HEK293 (cell line): ENCODE results near the gene L3MBTL3.

ENCODE experiments used
- CTCF ChIA-PET: fragments of 350-600 bp; formaldehyde crosslinking; extraction: SDS; loops from one replicate; lab custom pipeline; 2021; ENCODE audit warnings: antibody characterized with exemption; lab: Yijun Ruan, JAX
- POLR2A ChIA-PET: fragments of 300-600 bp; formaldehyde crosslinking; extraction: SDS; loops from one replicate; lab custom pipeline; 2020; ENCODE audit warnings: antibody characterized with exemption, inconsistent platforms; lab: Yijun Ruan, JAX
- H3K27ac ChIP-seq: fragments of 200-500 bp; sonication (Bioruptor generic); 2 replicates; pipeline ENCODE4 v1.5.1; 2014; ENCODE audit warnings: low read depth, low read length, control low read depth, inconsistent platforms; ENCODE audit errors: extremely low read depth
- H3K36me3 ChIP-seq, 2 experiments: fragments of 200-500 bp in 1 of 2; sonication (Bioruptor generic) in 1 of 2; 1 replicate in 1 of 2; 2 replicates in 1 of 2; pipeline ENCODE4 v1.5.1; 2014 to 2017; ENCODE audit warnings: inconsistent platforms in 2 of 2, low read length in 2 of 2; ENCODE audit not compliant: control insufficient read depth in 2 of 2, insufficient read depth in 1 of 2
- H3K4me1 ChIP-seq: fragments of 200-500 bp; sonication (Bioruptor generic); 2 replicates; pipeline ENCODE4 v1.5.1; 2014; ENCODE audit warnings: mild to moderate bottlenecking, low read length, inconsistent platforms; ENCODE audit not compliant: control insufficient read depth, insufficient read depth
- H3K4me3 ChIP-seq: 2 replicates; pipeline ENCODE4 v1.5.1; 2011; ENCODE audit warnings: low read depth, mild to moderate bottlenecking, control low read depth, low read length, moderate library complexity
- H3K9me3 ChIP-seq: fragments of 200-500 bp; sonication (Bioruptor generic); 2 replicates; pipeline ENCODE4 v1.5.1; 2014; ENCODE audit warnings: low read depth, low read length, inconsistent platforms; ENCODE audit not compliant: control insufficient read depth, insufficient read depth
- BCL6B ChIP-seq: fragments of 450-650 bp; formaldehyde crosslinking; IDR thresholded peaks from 2 replicates; pipeline ENCODE4 v1.5.1; 2017; ENCODE audit warnings: missing biosample characterization, missing genetic modification characterization
- GLI4 ChIP-seq: fragments of 450-650 bp; formaldehyde crosslinking; IDR thresholded peaks from 2 replicates; pipeline ENCODE4 v1.5.1; 2016; ENCODE audit warnings: missing biosample characterization, missing genetic modification characterization
- HIC1 ChIP-seq: fragments of 450-650 bp; formaldehyde crosslinking; IDR thresholded peaks from 2 replicates; pipeline ENCODE4 v1.5.1; 2016; ENCODE audit warnings: missing biosample characterization, missing genetic modification characterization
- KLF8 ChIP-seq: fragments of 450-650 bp; formaldehyde crosslinking; IDR thresholded peaks from 2 replicates; pipeline ENCODE4 v1.5.1; 2016; ENCODE audit warnings: missing biosample characterization, missing genetic modification characterization
- MYNN ChIP-seq: fragments of 450-650 bp; formaldehyde crosslinking; IDR thresholded peaks from 2 replicates; pipeline ENCODE4 v1.5.1; 2016; ENCODE audit warnings: missing biosample characterization, missing genetic modification characterization, borderline replicate concordance
- MZF1 ChIP-seq: fragments of 450-650 bp; formaldehyde crosslinking; IDR thresholded peaks from 2 replicates; pipeline ENCODE4 v1.5.1; 2017; ENCODE audit warnings: missing biosample characterization, missing genetic modification characterization, borderline replicate concordance
- PATZ1 ChIP-seq: fragments of 450-650 bp; formaldehyde crosslinking; IDR thresholded peaks from 2 replicates; pipeline ENCODE4 v1.5.1; 2016; ENCODE audit warnings: missing biosample characterization, missing genetic modification characterization
- PRDM1 ChIP-seq: fragments of 450-650 bp; formaldehyde crosslinking; IDR thresholded peaks from 2 replicates; pipeline ENCODE4; 2016; ENCODE audit warnings: missing biosample characterization, missing genetic modification characterization
- SCRT1 ChIP-seq: fragments of 450-650 bp; formaldehyde crosslinking; IDR thresholded peaks from 2 replicates; pipeline ENCODE4 v1.5.1; 2016; ENCODE audit warnings: missing biosample characterization, missing genetic modification characterization, borderline replicate concordance
- SCRT2 ChIP-seq: fragments of 450-650 bp; formaldehyde crosslinking; IDR thresholded peaks from 2 replicates; pipeline ENCODE4 v1.5.1; 2016; ENCODE audit warnings: missing biosample characterization, missing genetic modification characterization
- ZBTB10 ChIP-seq: fragments of 450-650 bp; formaldehyde crosslinking; IDR thresholded peaks from 2 replicates; pipeline ENCODE4 v1.5.1; 2016; ENCODE audit warnings: missing biosample characterization, missing genetic modification characterization
- ZBTB20 ChIP-seq: fragments of 450-650 bp; formaldehyde crosslinking; IDR thresholded peaks from 2 replicates; pipeline ENCODE4 v1.5.1; 2016; ENCODE audit warnings: missing biosample characterization, missing genetic modification characterization
- ZBTB26 ChIP-seq: fragments of 450-650 bp; formaldehyde crosslinking; optimal IDR thresholded peaks from 2 replicates; pipeline ENCODE3; 2016; ENCODE audit warnings: missing biosample characterization, mild to moderate bottlenecking, missing genetic modification characterization
- ZBTB8A ChIP-seq: fragments of 450-650 bp; formaldehyde crosslinking; IDR thresholded peaks from 2 replicates; pipeline ENCODE4 v1.5.1; 2016; ENCODE audit warnings: missing biosample characterization, missing genetic modification characterization
- ZNF362 ChIP-seq: fragments of 450-650 bp; formaldehyde crosslinking; IDR thresholded peaks from 2 replicates; pipeline ENCODE4 v1.5.1; 2016; ENCODE audit warnings: missing biosample characterization, missing genetic modification characterization
- ZNF366 ChIP-seq: fragments of 450-650 bp; formaldehyde crosslinking; conservative IDR thresholded peaks from 2 replicates; pipeline ENCODE4 v1.5.1; 2016; ENCODE audit warnings: missing biosample characterization, missing genetic modification characterization
- ZNF398 ChIP-seq: fragments of 450-650 bp; formaldehyde crosslinking; IDR thresholded peaks from 2 replicates; pipeline ENCODE4 v1.5.1; 2017; ENCODE audit warnings: missing biosample characterization, missing genetic modification characterization
- ZNF596 ChIP-seq: fragments of 450-650 bp; IDR thresholded peaks from 2 replicates; pipeline ENCODE4 v1.5.0; 2018; ENCODE audit warnings: missing biosample characterization, mild to moderate bottlenecking, missing genetic modification characterization, moderate library complexity
- ZNF707 ChIP-seq: fragments of 450-650 bp; formaldehyde crosslinking; IDR thresholded peaks from 2 replicates; pipeline ENCODE4 v1.5.1; 2016; ENCODE audit warnings: missing biosample characterization, missing genetic modification characterization
- ZNF76 ChIP-seq: fragments of 450-650 bp; formaldehyde crosslinking; IDR thresholded peaks from 2 replicates; pipeline ENCODE4; 2016; ENCODE audit warnings: low read depth, missing biosample characterization, missing genetic modification characterization, borderline replicate concordance

The L3MBTL3 gene

GRCh38 chr6:130018744-130019325 lies 454 bp downstream of the L3MBTL3 start:
- Histone ChIP-seq H3K9me3 (no peaks in the 10 kb centered on the region), H3K4me1 (no peaks in the 10 kb centered on the region), H3K27ac (peak overlapping the region; percentile 72; the same call in 1 of the 2 replicates), H3K36me3 (no peaks in the 10 kb centered on the region), H3K4me3 (peak overlapping the region; percentile 70)
- ChIA-PET CTCF (interaction anchor here (1.3 kb wide), 1 partner anchor 287 kb away, joined by 8 read pairs; no protein-coding TSS in a partner anchor), POLR2A (interaction anchor here (0.7 kb wide), 1 partner anchor 648 kb away, joined by 3 read pairs; no protein-coding TSS in a partner anchor)
- TF ChIP-seq SCRT1 (no peak), KLF8 (tag by site-specific recombination) (peak; percentile 59; the same call in 1 of the 2 replicates), ZBTB10 (tag by site-specific recombination) (0 out of 2 replicates have a peak, but pooled peaks have one; percentile 47), PRDM1 (tag by site-specific recombination) (peak; percentile 90), PATZ1 (tag by site-specific recombination) (peak; percentile 92), ZBTB26 (peak; percentile 51), ZNF398 (tag by site-specific recombination) (peak; percentile 86), ZBTB8A (tag by site-specific recombination) (peak; percentile 26), GLI4 (no peak), BCL6B (tag by site-specific recombination) (no peak), ZNF366 (tag by site-specific recombination) (peak; percentile 89), MZF1 (tag by site-specific recombination) (no peak), ZNF707 (no peak), ZNF76 (tag by site-specific recombination) (0 out of 2 replicates have a peak, but pooled peaks have one; percentile 40), SCRT2 (tag by site-specific recombination) (no peak), ZBTB20 (tag by site-specific recombination) (peak; percentile 45; the same call in 1 of the 2 replicates), ZNF596 (peak; percentile 53; the same call in 1 of the 2 replicates), MYNN (tag by site-specific recombination) (0 out of 2 replicates have a peak, but pooled peaks have one; percentile 26), ZNF362 (tag by site-specific recombination) (peak; percentile 82), HIC1 (tag by site-specific recombination) (no peak)
